Ectodermal cell (in vitro differentiated cells): ENCODE results near the gene ANKRD13D.

Experiments used
- H3K27ac ChIP-seq: 2 replicates; pipeline ENCODE4 v1.7.0; 2013; ENCODE audit warnings: mild to moderate bottlenecking, low read depth, low read length; ENCODE audit not compliant: insufficient read depth, poor library complexity, severe bottlenecking
- H3K27me3 ChIP-seq: 2 replicates; pipeline ENCODE4 v1.7.0; 2013; ENCODE audit warnings: mild to moderate bottlenecking, low read length; ENCODE audit not compliant: insufficient read depth, control insufficient read depth, poor library complexity, severe bottlenecking
- H3K36me3 ChIP-seq: one replicate; pipeline ENCODE4 v1.7.0; 2013; ENCODE audit warnings: low read length; ENCODE audit not compliant: control insufficient read depth, insufficient read depth
- H3K4me1 ChIP-seq: one replicate; pipeline ENCODE4 v1.7.0; 2013; ENCODE audit warnings: low read length; ENCODE audit not compliant: control insufficient read depth, insufficient read depth
- H3K4me3 ChIP-seq: 2 replicates; pipeline ENCODE4 v1.7.0; 2013; ENCODE audit warnings: low read depth, low read length, control low read depth; ENCODE audit not compliant: insufficient read depth
- H3K9me3 ChIP-seq: 2 replicates; pipeline ENCODE4 v1.7.0; 2013; ENCODE audit warnings: mild to moderate bottlenecking, low read length, moderate library complexity; ENCODE audit not compliant: control insufficient read depth
- WGBS, 2 experiments: methylation state at CpG; one replicate each; pipeline ENCODE4 v1.1.7; 2013; ENCODE audit warnings: missing lambda C conversion rate in 2 of 2; 5-methylcytosine and 5-hydroxymethylcytosine counted together

Gene ANKRD13D

GRCh38 chr11:67349928-67350465 lies 60.9 kb downstream of the ANKRD13D start:
- Histone ChIP-seq H3K9me3 (no peaks in the 10 kb centered on the region), H3K27ac (no peak overlapping the region), H3K36me3 (no peaks in the 10 kb centered on the region), H3K4me3 (no peak overlapping the region), H3K27me3 (no peaks in the 10 kb centered on the region), H3K4me1 (peaks cover 20% of the 10 kb centered on the region)
- WGBS, 2 experiments: 92 to 96% methylated on average over 4 of the region's 4 CpGs

GRCh38 chr11:67351275-67352005 lies 62.3 kb downstream of the ANKRD13D start:
- Histone ChIP-seq H3K9me3 (no peaks in the 10 kb centered on the region), H3K27me3 (no peaks in the 10 kb centered on the region), H3K4me3 (no peak overlapping the region), H3K36me3 (no peaks in the 10 kb centered on the region), H3K27ac (no peak overlapping the region), H3K4me1 (peaks cover 25% of the 10 kb centered on the region)
- WGBS, 2 experiments: 57 to 62% methylated on average over 11 of the region's 11 CpGs
